Chondrocyte (in vitro differentiated cells): ENCODE data around the gene ERC1. TPM values are rescaled to one million over a fixed set of nuclear protein-coding genes. Genes with fewer than 3 reads are reported as not detected.

Source experiments
- DNase-seq: peaks from one replicate; pipeline ENCODE4 v3.0.0; 2021; ENCODE audit warnings: mixed read lengths, low spot score
- H3K27ac Mint-ChIP-seq: one replicate; pipeline ENCODE4 v1.8.0; 2021; ENCODE audit warnings: mild to moderate bottlenecking, moderate library complexity, mixed read lengths; ENCODE audit not compliant: unreplicated experiment
- H3K27me3 Mint-ChIP-seq: 2 replicates; pipeline ENCODE4 v1.8.0; 2021; ENCODE audit warnings: low read depth, mixed read lengths
- H3K36me3 Mint-ChIP-seq: 2 replicates; pipeline ENCODE4 v1.8.0; 2021; ENCODE audit warnings: low read depth, mixed read lengths
- H3K4me1 Mint-ChIP-seq: 2 replicates; pipeline ENCODE4 v1.8.0; 2021; ENCODE audit warnings: low read depth, mild to moderate bottlenecking, mixed read lengths
- H3K4me3 Mint-ChIP-seq: one replicate; pipeline ENCODE4 v1.8.0; 2021; ENCODE audit warnings: mild to moderate bottlenecking, moderate library complexity, mixed read lengths; ENCODE audit not compliant: unreplicated experiment
- H3K9me3 Mint-ChIP-seq: 2 replicates; pipeline ENCODE4 v1.8.0; 2021; ENCODE audit warnings: low read depth, mixed read lengths
- CTCF ChIP-seq: fragments of 200-600 bp; sonication (generic); IDR thresholded peaks from 2 replicates; pipeline ENCODE4 v1.5.0; 2021; ENCODE audit warnings: antibody characterized with exemption, mild to moderate bottlenecking, moderate library complexity
- total RNA-seq: library from RNA; stranded (reverse); gene quantifications from 3 replicates; pipeline ENCODE4 v1.2.1, GENCODE V29; 2021

ERC1 gene
- total RNA-seq, 1 donor from 2014 or later, result 79.3 TPM

- TF ChIP-seq CTCF, result no peak
- Mint-ChIP-seq H3K4me1 (peaks cover 3% of the 10 kb centered on the region), H3K36me3 (no peaks in the 10 kb centered on the region), H3K9me3 (no peaks in the 10 kb centered on the region), H3K27ac (no peak overlapping the region), H3K27me3 (no peaks in the 10 kb centered on the region), H3K4me3 (no peak overlapping the region)
- no peak for DNase-seq
Observed at GRCh38 chr12:979349-979748, 11.7 kb upstream of the ERC1 start.

- H3K4me1 Mint-ChIP-seq, result peaks cover 3% of the 10 kb centered on the region
- no peaks in the 10 kb centered on the region for H3K36me3 Mint-ChIP-seq
- DNase-seq, result no peak
- H3K4me3 Mint-ChIP-seq, result no peak overlapping the region
- H3K27ac Mint-ChIP-seq, result no peak overlapping the region
- H3K27me3 Mint-ChIP-seq, result no peaks in the 10 kb centered on the region
- no peaks in the 10 kb centered on the region for H3K9me3 Mint-ChIP-seq
- TF ChIP-seq CTCF, result no peak
Observed at GRCh38 chr12:981176-981828, 9.7 kb upstream of the ERC1 start.

GRCh38 chr12:981961-982360, 9.1 kb upstream of the ERC1 start:
- Mint-ChIP-seq H3K36me3 (no peaks in the 10 kb centered on the region), H3K27ac (no peak overlapping the region), H3K9me3 (no peaks in the 10 kb centered on the region), H3K4me3 (no peak overlapping the region), H3K4me1 (peaks cover 3% of the 10 kb centered on the region), H3K27me3 (no peaks in the 10 kb centered on the region)
- no peak for TF ChIP-seq CTCF
- no peak for DNase-seq

GRCh38 chr12:988646-989045, 2.4 kb upstream of the ERC1 start:
- DNase-seq, result no peak

GRCh38 chr12:989051-989450, 2.0 kb upstream of the ERC1 start:
- peak overlapping the region; percentile 96 for H3K27ac Mint-ChIP-seq
- peak overlapping the region; percentile 81 for H3K4me3 Mint-ChIP-seq
- no peaks in the 10 kb centered on the region for H3K9me3 Mint-ChIP-seq
- H3K36me3 Mint-ChIP-seq, result no peaks in the 10 kb centered on the region
- TF ChIP-seq CTCF, result no peak
- no peak for DNase-seq
- H3K4me1 Mint-ChIP-seq, result peaks cover 44% of the 10 kb centered on the region
- no peaks in the 10 kb centered on the region for H3K27me3 Mint-ChIP-seq

More at GRCh38 chr12:988646-989045, 2.4 kb upstream of the ERC1 start:
- peaks cover 40% of the 10 kb centered on the region for H3K4me1 Mint-ChIP-seq
- H3K36me3 Mint-ChIP-seq, result no peaks in the 10 kb centered on the region
- H3K4me3 Mint-ChIP-seq, result no peak overlapping the region
- H3K9me3 Mint-ChIP-seq, result no peaks in the 10 kb centered on the region
- H3K27me3 Mint-ChIP-seq, result no peaks in the 10 kb centered on the region
- no peak overlapping the region for H3K27ac Mint-ChIP-seq
- TF ChIP-seq CTCF, result no peak
